Tibial nerve (tissue), 3 donors: ENCODE data around the gene MRPS25.
"Not testable (repeated sequence)": the region's sequence is repeated elsewhere in the genome, so short reads cannot be mapped to it uniquely, and the experiment has no call there.

Experiments used
- POLR2A ChIP-seq, 2 donors: fragments of 450-650 bp; IDR thresholded peaks; one replicate each; pipeline ENCODE4 v1.6.1; 2017; ENCODE audit warnings: antibody characterized with exemption in 2 of 2, mild to moderate bottlenecking in 2 of 2, moderate library complexity in 2 of 2
- TF ChIP-seq, protein P1 (sequence below), 5 experiments: fragments of 200-600 bp in 3 of 5; fragments of 450-650 bp in 2 of 5; sonication (generic) in 3 of 5; IDR thresholded peaks; one replicate each; pipeline ENCODE4 v1.5.1; 2016 to 2019; ENCODE audit warnings: antibody characterized with exemption in 5 of 5, mild to moderate bottlenecking in 3 of 5, moderate library complexity in 2 of 5

DNA sequence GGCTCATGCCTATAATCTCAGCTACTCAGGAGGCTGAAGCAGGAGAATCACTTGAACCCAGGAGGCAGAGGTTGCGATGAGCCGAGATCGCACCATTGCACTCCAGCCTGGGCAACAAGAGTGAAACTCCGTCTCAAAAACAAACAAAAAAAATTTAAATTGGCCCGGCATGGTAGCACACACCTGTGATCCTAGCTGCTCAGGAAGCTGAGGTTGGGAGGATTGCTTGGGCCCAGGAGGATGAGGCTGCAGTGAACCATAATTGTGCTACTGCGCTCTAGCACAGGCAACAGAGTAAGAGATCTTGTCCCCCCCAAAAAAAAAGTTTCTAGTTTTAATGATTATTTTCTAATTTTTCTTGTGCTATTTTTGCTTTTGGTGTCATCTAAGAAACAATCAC, 65.9 kb downstream of the MRPS25 start:
- TF ChIP-seq, protein P1, sequence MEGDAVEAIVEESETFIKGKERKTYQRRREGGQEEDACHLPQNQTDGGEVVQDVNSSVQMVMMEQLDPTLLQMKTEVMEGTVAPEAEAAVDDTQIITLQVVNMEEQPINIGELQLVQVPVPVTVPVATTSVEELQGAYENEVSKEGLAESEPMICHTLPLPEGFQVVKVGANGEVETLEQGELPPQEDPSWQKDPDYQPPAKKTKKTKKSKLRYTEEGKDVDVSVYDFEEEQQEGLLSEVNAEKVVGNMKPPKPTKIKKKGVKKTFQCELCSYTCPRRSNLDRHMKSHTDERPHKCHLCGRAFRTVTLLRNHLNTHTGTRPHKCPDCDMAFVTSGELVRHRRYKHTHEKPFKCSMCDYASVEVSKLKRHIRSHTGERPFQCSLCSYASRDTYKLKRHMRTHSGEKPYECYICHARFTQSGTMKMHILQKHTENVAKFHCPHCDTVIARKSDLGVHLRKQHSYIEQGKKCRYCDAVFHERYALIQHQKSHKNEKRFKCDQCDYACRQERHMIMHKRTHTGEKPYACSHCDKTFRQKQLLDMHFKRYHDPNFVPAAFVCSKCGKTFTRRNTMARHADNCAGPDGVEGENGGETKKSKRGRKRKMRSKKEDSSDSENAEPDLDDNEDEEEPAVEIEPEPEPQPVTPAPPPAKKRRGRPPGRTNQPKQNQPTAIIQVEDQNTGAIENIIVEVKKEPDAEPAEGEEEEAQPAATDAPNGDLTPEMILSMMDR (IDR thresholded peaks at IDR 0.05): not testable (repeated sequence)
- TF ChIP-seq POLR2A (IDR thresholded peaks at IDR 0.05): not testable (repeated sequence)
